ENCODE measurements around the gene CBARP. TPM values are rescaled to one million over a fixed set of nuclear protein-coding genes. Genes with fewer than 3 reads are reported as not detected.

CBARP gene
- total and polyA plus RNA-seq, 9 of the 15 experiments (the other 6 are each of a cell fraction or from before 2014, with no cell fraction given): 0.03 to 8.9 (median 1.2) TPM; not detected in 1

GRCh38 chr19:1265615-1266128, 27.9 kb upstream of the CBARP start (continued):
- TF ChIP-seq IRF9 (tag; IDR thresholded peaks at IDR 0.05) (no peak), NCOR1 (IDR thresholded peaks at IDR 0.05) (0 out of 2 replicates have a peak, but pooled peaks have one; percentile 8), SIN3A (IDR thresholded peaks at IDR 0.05; ENCODE audit: borderline replicate concordance in 2 of 2, control insufficient read depth in 1 of 2, low read depth in 2 of 2, low read length in 2 of 2) (0 out of 4 replicates have a peak, but pooled peaks of 1 of the 2 experiments have one; percentile 32), MTF1 (CRISPR knock-in tag; IDR thresholded peaks at IDR 0.05; ENCODE audit: borderline replicate concordance) (no peak), RBBP5 (IDR thresholded peaks at IDR 0.05; ENCODE audit: borderline replicate concordance, insufficient read depth, low read length, poor library complexity, severe bottlenecking) (peak; percentile 56), MYNN (IDR thresholded peaks at IDR 0.05) (0 out of 2 replicates have a peak, but pooled peaks have one; percentile 8), MYNN (CRISPR knock-in tag; IDR thresholded peaks at IDR 0.05) (no peak), BHLHE40 (IDR thresholded peaks at IDR 0.05; ENCODE audit: low read length) (peak; percentile 64), TOE1 (IDR thresholded peaks at IDR 0.05; ENCODE audit: borderline replicate concordance) (no peak), TOE1 (CRISPR knock-in tag; IDR thresholded peaks at IDR 0.05; ENCODE audit: borderline replicate concordance, low read depth) (no peak), CREB3L1 (IDR thresholded peaks at IDR 0.05; ENCODE audit: borderline replicate concordance, low read depth) (0 out of 2 replicates have a peak, but pooled peaks have one; percentile 22), FOSL1 (tag; conservative IDR thresholded peaks at IDR 0.05) (peak; percentile 93), SRSF1 (IDR thresholded peaks at IDR 0.05; ENCODE audit: low read depth, low read length) (no peak), RNF219 (CRISPR knock-in tag; IDR thresholded peaks at IDR 0.05) (no peak), PTRF (tag; IDR thresholded peaks at IDR 0.05) (no peak), YBX1 (IDR thresholded peaks at IDR 0.05) (no peak), GABPB1 (CRISPR knock-in tag; IDR thresholded peaks at IDR 0.05) (no peak), FOXK1 (CRISPR knock-in tag; IDR thresholded peaks at IDR 0.05; ENCODE audit: borderline replicate concordance) (no peak; the same call in 1 of the 2 replicates), NR0B1 (IDR thresholded peaks at IDR 0.05; ENCODE audit: partially characterized antibody) (no peak), CC2D1A (IDR thresholded peaks at IDR 0.05) (no peak), ZZZ3 (IDR thresholded peaks at IDR 0.05) (no peak)

Data from K562 (cell line).